ENCODE results near the gene MDM1.

MDM1 gene

GRCh38 chr12:68354977-68355541 is 22.9 kb upstream of the MDM1 start:
- DNase-seq, result no peak

GRCh38 chr12:68352067-68352466 is 19.9 kb upstream of the MDM1 start:
- DNase-seq, result no peak

GRCh38 chr12:68350753-68351152 is 18.6 kb upstream of the MDM1 start:
- no peak for DNase-seq

GRCh38 chr12:68349921-68350606 is 17.9 kb upstream of the MDM1 start:
- no peak for DNase-seq

- DNase-seq, result no peak
Measured at GRCh38 chr12:68349220-68349621, 17.1 kb upstream of the MDM1 start.

- no peak for DNase-seq
Measured at GRCh38 chr12:68348419-68348818, 16.3 kb upstream of the MDM1 start.

- DNase-seq, result no peak
Measured at GRCh38 chr12:68345763-68346162, 13.6 kb upstream of the MDM1 start.

GRCh38 chr12:68344126-68344525 is 12.0 kb upstream of the MDM1 start:
- DNase-seq, result no peak

- DNase-seq, result peak; percentile 21
Measured at GRCh38 chr12:68342966-68343365, 10.8 kb upstream of the MDM1 start.

- no peak for DNase-seq
Measured at GRCh38 chr12:68341822-68342221, 9.7 kb upstream of the MDM1 start.

GRCh38 chr12:68340404-68341270 is 8.5 kb upstream of the MDM1 start:
- DNase-seq, result no peak

GRCh38 chr12:68336889-68337303 is 4.7 kb upstream of the MDM1 start:
- peak; percentile 24 for DNase-seq

- DNase-seq, result no peak
Measured at GRCh38 chr12:68335462-68335861, 3.3 kb upstream of the MDM1 start.

- DNase-seq, result peak; percentile 19
Measured at GRCh38 chr12:68334132-68334531, 2.0 kb upstream of the MDM1 start.

- DNase-seq, result no peak
Measured at GRCh38 chr12:68332728-68333630, 817 bp upstream of the MDM1 start.

GRCh38 chr12:68331500-68331868 is 678 bp downstream of the MDM1 start:
- DNase-seq, result no peak

- no peak for DNase-seq
Measured at GRCh38 chr12:68327896-68328295, 4.3 kb downstream of the MDM1 start.

GRCh38 chr12:68326716-68327115 is 5.4 kb downstream of the MDM1 start:
- DNase-seq, result no peak

GRCh38 chr12:68325966-68326365 is 6.2 kb downstream of the MDM1 start:
- no peak for DNase-seq

- no peak for DNase-seq
Measured at GRCh38 chr12:68324531-68324930, 7.6 kb downstream of the MDM1 start.

- no peak for DNase-seq
Measured at GRCh38 chr12:68321140-68321539, 11.0 kb downstream of the MDM1 start.

- no peak for DNase-seq
Measured at GRCh38 chr12:68319988-68320623, 12.1 kb downstream of the MDM1 start.
